Measurements from ENCODE around the gene TUBE1. TPM values are rescaled to one million over a fixed set of nuclear protein-coding genes. Genes with fewer than 3 reads are reported as not detected.
A peak's percentile ranks its signal among the peaks of the same experiment; 100 is the strongest.

Gene TUBE1
- polyA plus RNA-seq, 1 of the 3 experiments (the other 2 are of a cell fraction) = 11.9 TPM

DNA sequence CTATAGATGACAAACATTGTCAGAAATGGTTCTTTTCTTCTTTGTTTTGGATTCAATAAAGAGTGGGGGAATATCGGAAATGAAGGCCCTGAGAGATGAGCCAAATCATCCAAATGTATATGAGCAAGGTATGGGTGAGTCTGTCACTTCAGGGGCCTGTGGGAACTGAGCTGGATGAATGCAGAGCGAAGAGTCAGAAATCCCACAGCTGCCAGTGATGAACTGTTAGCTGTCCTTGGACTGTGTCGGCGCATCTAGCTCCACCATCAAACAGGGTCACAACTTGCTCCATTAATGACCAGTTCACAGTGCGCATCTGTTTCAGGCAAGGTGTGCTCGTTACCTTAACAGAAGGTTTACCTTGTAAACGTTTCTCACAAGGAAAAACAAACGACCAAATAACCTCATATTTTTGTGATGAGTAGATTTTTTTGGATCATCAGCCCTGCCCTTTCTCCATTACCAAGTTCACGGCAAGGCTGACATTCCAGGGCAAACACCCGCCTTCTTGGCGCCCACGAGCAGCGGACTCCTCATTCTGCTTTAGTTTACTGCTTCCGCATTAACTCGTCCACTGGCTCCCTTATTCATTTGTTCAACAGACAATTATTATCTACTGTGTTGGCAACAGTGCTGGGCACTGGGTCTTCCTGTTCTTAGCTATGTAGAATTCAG, 48.4 kb downstream of the TUBE1 start:
- Histone ChIP-seq H3F3A (replicated peaks; ENCODE audit: insufficient read depth) (peaks cover 31% of the 10 kb centered on the region), H3K4me2 (peak overlapping the region; percentile 45)
- no peak for DNase-seq

More for the DNA sequence above, 48.4 kb downstream of the TUBE1 start:
- Histone ChIP-seq H3K9me3 (no peaks in the 10 kb centered on the region), H3K27me3 (ENCODE audit: insufficient read depth) (no peaks in the 10 kb centered on the region), H2AFZ (ENCODE audit: low read depth) (peak overlapping the region; percentile 7; the same call in 1 of the 2 replicates), H4K20me1 (ENCODE audit: insufficient read depth) (no peaks in the 10 kb centered on the region), H3K4me1 (ENCODE audit: control insufficient read depth in 1 of 2, insufficient read depth in 2 of 2, low read depth in 1 of 2, low read length in 1 of 2) (peaks cover 3 to 27% of the 10 kb centered on the region in 2 experiments), H3K27ac (ENCODE audit: low read depth in 2 of 2, low read length in 1 of 2) (peak overlapping the region in 1 of 2 experiments; percentile 87; a peak in 2 of 4 replicates), H3K9me2 (no peaks in the 10 kb centered on the region), H3K79me2 (ENCODE audit: insufficient read depth) (no peaks in the 10 kb centered on the region), H3K9ac (peak overlapping the region; percentile 64; the same call in 1 of the 2 replicates), H3K4me3 (ENCODE audit: low read depth in 2 of 2, low read length in 1 of 2) (no peak overlapping the region), H3K36me3 (replicated peaks in 1 of 2; ENCODE audit: control insufficient read depth in 1 of 2, insufficient read depth in 2 of 2, low read length in 1 of 2) (no peaks in the 10 kb centered on the region)
- CTCF ChIA-PET = interaction anchor here (0.9 to 6.1 kb wide), 4 partner anchors 11 to 328 kb away, joined by 3 to 43 read pairs (median 4); no protein-coding TSS in a partner anchor
- POLR2A ChIA-PET = no interaction called here
- WGBS (ENCODE audit: low lambda C conversion rate) = 89% methylated on average over 15 of the region's 15 CpGs
- TF ChIP-seq, protein P1, sequence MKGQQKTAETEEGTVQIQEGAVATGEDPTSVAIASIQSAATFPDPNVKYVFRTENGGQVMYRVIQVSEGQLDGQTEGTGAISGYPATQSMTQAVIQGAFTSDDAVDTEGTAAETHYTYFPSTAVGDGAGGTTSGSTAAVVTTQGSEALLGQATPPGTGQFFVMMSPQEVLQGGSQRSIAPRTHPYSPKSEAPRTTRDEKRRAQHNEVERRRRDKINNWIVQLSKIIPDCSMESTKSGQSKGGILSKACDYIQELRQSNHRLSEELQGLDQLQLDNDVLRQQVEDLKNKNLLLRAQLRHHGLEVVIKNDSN (IDR thresholded peaks at IDR 0.05; ENCODE audit: borderline replicate concordance, low read depth) = no peak
- no peak for TF ChIP-seq EZH2phosphoT487 (IDR thresholded peaks at IDR 0.05; ENCODE audit: borderline replicate concordance, low read depth)
- no peak for TF ChIP-seq POLR2AphosphoS5 (IDR thresholded peaks at IDR 0.05; ENCODE audit: low read depth, low read length)
- no peak for TF ChIP-seq FOXJ3 (CRISPR knock-in tag; IDR thresholded peaks at IDR 0.05)
- no peak for TF ChIP-seq YY1 (IDR thresholded peaks at IDR 0.05; ENCODE audit: low read depth)
- TF ChIP-seq, protein P2, sequence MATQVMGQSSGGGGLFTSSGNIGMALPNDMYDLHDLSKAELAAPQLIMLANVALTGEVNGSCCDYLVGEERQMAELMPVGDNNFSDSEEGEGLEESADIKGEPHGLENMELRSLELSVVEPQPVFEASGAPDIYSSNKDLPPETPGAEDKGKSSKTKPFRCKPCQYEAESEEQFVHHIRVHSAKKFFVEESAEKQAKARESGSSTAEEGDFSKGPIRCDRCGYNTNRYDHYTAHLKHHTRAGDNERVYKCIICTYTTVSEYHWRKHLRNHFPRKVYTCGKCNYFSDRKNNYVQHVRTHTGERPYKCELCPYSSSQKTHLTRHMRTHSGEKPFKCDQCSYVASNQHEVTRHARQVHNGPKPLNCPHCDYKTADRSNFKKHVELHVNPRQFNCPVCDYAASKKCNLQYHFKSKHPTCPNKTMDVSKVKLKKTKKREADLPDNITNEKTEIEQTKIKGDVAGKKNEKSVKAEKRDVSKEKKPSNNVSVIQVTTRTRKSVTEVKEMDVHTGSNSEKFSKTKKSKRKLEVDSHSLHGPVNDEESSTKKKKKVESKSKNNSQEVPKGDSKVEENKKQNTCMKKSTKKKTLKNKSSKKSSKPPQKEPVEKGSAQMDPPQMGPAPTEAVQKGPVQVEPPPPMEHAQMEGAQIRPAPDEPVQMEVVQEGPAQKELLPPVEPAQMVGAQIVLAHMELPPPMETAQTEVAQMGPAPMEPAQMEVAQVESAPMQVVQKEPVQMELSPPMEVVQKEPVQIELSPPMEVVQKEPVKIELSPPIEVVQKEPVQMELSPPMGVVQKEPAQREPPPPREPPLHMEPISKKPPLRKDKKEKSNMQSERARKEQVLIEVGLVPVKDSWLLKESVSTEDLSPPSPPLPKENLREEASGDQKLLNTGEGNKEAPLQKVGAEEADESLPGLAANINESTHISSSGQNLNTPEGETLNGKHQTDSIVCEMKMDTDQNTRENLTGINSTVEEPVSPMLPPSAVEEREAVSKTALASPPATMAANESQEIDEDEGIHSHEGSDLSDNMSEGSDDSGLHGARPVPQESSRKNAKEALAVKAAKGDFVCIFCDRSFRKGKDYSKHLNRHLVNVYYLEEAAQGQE (IDR thresholded peaks at IDR 0.05; ENCODE audit: low read depth, low read length) = no peak
- no peak for TF ChIP-seq JUND (IDR thresholded peaks at IDR 0.05)
- no peak for TF ChIP-seq SIN3A (IDR thresholded peaks at IDR 0.05; ENCODE audit: borderline replicate concordance, low read depth, low read length)
- TF ChIP-seq TAF1 (IDR thresholded peaks at IDR 0.05; ENCODE audit: borderline replicate concordance, low read depth, low read length) = no peak
- TF ChIP-seq RFX5 (IDR thresholded peaks at IDR 0.05; ENCODE audit: low read length) = no peak
- no peak for TF ChIP-seq TEAD4 (IDR thresholded peaks at IDR 0.05; ENCODE audit: borderline replicate concordance, insufficient read depth)
- TF ChIP-seq CHD2 (IDR thresholded peaks at IDR 0.05; ENCODE audit: low read length, partially characterized antibody) = no peak
- TF ChIP-seq, protein P3, sequence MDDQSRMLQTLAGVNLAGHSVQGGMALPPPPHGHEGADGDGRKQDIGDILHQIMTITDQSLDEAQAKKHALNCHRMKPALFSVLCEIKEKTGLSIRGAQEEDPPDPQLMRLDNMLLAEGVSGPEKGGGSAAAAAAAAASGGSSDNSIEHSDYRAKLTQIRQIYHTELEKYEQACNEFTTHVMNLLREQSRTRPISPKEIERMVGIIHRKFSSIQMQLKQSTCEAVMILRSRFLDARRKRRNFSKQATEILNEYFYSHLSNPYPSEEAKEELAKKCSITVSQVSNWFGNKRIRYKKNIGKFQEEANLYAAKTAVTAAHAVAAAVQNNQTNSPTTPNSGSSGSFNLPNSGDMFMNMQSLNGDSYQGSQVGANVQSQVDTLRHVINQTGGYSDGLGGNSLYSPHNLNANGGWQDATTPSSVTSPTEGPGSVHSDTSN (IDR thresholded peaks at IDR 0.05) = no peak
- TF ChIP-seq, protein P4, sequence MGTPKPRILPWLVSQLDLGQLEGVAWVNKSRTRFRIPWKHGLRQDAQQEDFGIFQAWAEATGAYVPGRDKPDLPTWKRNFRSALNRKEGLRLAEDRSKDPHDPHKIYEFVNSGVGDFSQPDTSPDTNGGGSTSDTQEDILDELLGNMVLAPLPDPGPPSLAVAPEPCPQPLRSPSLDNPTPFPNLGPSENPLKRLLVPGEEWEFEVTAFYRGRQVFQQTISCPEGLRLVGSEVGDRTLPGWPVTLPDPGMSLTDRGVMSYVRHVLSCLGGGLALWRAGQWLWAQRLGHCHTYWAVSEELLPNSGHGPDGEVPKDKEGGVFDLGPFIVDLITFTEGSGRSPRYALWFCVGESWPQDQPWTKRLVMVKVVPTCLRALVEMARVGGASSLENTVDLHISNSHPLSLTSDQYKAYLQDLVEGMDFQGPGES (IDR thresholded peaks at IDR 0.05; ENCODE audit: low read depth, low read length) = no peak
- TF ChIP-seq TCF12 (IDR thresholded peaks at IDR 0.05) = no peak
- TF ChIP-seq NRF1 (IDR thresholded peaks at IDR 0.05; ENCODE audit: low read depth, low read length) = no peak

Data from SK-N-SH (cell line).